ENCODE measurements around the gene GYPA.

DNA sequence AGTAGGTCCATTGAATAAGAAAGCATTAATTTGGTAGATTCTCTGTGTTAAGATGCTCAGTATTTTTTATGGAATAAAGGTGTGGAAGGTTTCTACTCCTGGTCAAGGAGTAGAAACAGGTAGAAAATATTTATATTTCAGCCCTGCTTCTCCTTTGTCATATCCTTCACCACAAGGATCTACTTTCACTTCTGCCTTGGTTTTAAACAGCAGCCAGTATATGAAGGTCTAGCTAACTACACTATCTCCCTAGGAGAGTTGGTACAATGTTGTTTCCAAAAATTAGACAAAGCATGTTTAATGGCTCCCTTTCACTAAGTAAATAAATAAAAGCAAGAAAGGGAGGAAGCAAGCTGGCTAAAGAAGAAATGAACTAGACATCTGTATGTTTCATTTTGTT, 44.6 kb upstream of the GYPA start:
- TF ChIP-seq POLR2AphosphoS5 (IDR thresholded peaks at IDR 0.05; ENCODE audit: insufficient read depth in 1 of 2, low read depth in 1 of 2): no peak
- TF ChIP-seq, protein P1, sequence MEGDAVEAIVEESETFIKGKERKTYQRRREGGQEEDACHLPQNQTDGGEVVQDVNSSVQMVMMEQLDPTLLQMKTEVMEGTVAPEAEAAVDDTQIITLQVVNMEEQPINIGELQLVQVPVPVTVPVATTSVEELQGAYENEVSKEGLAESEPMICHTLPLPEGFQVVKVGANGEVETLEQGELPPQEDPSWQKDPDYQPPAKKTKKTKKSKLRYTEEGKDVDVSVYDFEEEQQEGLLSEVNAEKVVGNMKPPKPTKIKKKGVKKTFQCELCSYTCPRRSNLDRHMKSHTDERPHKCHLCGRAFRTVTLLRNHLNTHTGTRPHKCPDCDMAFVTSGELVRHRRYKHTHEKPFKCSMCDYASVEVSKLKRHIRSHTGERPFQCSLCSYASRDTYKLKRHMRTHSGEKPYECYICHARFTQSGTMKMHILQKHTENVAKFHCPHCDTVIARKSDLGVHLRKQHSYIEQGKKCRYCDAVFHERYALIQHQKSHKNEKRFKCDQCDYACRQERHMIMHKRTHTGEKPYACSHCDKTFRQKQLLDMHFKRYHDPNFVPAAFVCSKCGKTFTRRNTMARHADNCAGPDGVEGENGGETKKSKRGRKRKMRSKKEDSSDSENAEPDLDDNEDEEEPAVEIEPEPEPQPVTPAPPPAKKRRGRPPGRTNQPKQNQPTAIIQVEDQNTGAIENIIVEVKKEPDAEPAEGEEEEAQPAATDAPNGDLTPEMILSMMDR (IDR thresholded peaks at IDR 0.05): no peak
